Panc1 (cell line): Measurements from ENCODE around the gene DCST2. TPM values are rescaled to one million over a fixed set of nuclear protein-coding genes. Genes with fewer than 3 reads are reported as not detected.

Experiments
- ATAC-seq: fragments of 200-7000 bp; cut with Tn5 transposase; 2 replicates; pipeline ENCODE4 v1.9.1; 2020; ENCODE audit warnings: mild to moderate bottlenecking, moderate library complexity
- BruUV-seq: library from RNA; stranded (reverse); fragments of 400-500 nt; replicated peaks from 2 replicates; lab custom pipeline; 2021; lab: Mats Ljungman, UMichigan
- CTCF ChIA-PET: fragments of 300-600 bp; sonication (Branson Sonifier 250); formaldehyde crosslinking; loops from one replicate; lab custom pipeline; 2022; ENCODE audit warnings: antibody characterized with exemption; lab: Charles Lee
- POLR2A ChIA-PET: fragments of 300-600 bp; sonication (Branson Sonifier 250); formaldehyde crosslinking; loops from one replicate; lab custom pipeline; 2022; ENCODE audit warnings: antibody characterized with exemption; lab: Charles Lee
- DNase-seq: peaks from one replicate; pipeline ENCODE4 v3.0.0-alpha.2; 2010; ENCODE audit warnings: low read depth, low spot score
- H3K27ac ChIP-seq: 2 replicates; pipeline ENCODE4 v1.5.1; 2011; ENCODE audit warnings: mild to moderate bottlenecking, low read length, inconsistent platforms
- H3K27me3 ChIP-seq: fragments of 200-500 bp; sonication (Bioruptor generic); 2 replicates; pipeline ENCODE4 v1.6.0; 2014; ENCODE audit warnings: low read length, inconsistent platforms; ENCODE audit not compliant: control insufficient read depth, insufficient read depth
- H3K36me3 ChIP-seq: fragments of 200-500 bp; sonication (Bioruptor generic); 2 replicates; pipeline ENCODE4 v1.5.1; 2014; ENCODE audit warnings: inconsistent platforms, mild to moderate bottlenecking, low read length, moderate library complexity; ENCODE audit not compliant: control insufficient read depth, insufficient read depth
- H3K4me1 ChIP-seq: 2 replicates; pipeline ENCODE4 v1.5.1; 2011; ENCODE audit warnings: inconsistent platforms, mild to moderate bottlenecking, low read length, moderate library complexity; ENCODE audit not compliant: control insufficient read depth, insufficient read depth
- H3K4me3 ChIP-seq, 2 experiments: 2 replicates each; pipeline ENCODE4 v1.5.1; 2011 to 2012; ENCODE audit warnings: low read depth in 2 of 2, low read length in 2 of 2, mild to moderate bottlenecking in 2 of 2, inconsistent platforms in 1 of 2, moderate library complexity in 1 of 2
- H3K9me3 ChIP-seq: fragments of 200-500 bp; sonication (Bioruptor generic); 2 replicates; pipeline ENCODE4 v1.5.1; 2014; ENCODE audit warnings: low read depth, mild to moderate bottlenecking, inconsistent platforms, low read length, moderate library complexity; ENCODE audit not compliant: control insufficient read depth, insufficient read depth
- CTCF ChIP-seq: fragments of 450-650 bp; IDR thresholded peaks from 2 replicates; pipeline ENCODE4 v1.5.1; 2017; ENCODE audit warnings: mild to moderate bottlenecking
- POLR2AphosphoS5 ChIP-seq: IDR thresholded peaks from 2 replicates; pipeline ENCODE4 v1.6.1; 2012; ENCODE audit warnings: mild to moderate bottlenecking, low read depth, low read length, moderate library complexity
- REST ChIP-seq, 2 experiments: IDR thresholded peaks; 2 replicates each; pipeline ENCODE4 v1.6.1; 2011 to 2012; ENCODE audit warnings: low read depth in 2 of 2, control low read depth in 1 of 2, low read length in 1 of 2, mild to moderate bottlenecking in 1 of 2, moderate library complexity in 1 of 2; ENCODE audit not compliant: insufficient read depth in 1 of 2
- SIN3A ChIP-seq: IDR thresholded peaks from 2 replicates; pipeline ENCODE4 v1.6.1; 2012; ENCODE audit warnings: low read depth, mild to moderate bottlenecking, low read length, moderate library complexity, borderline replicate concordance; ENCODE audit not compliant: insufficient read depth
- TCF7L2 ChIP-seq: IDR thresholded peaks from 2 replicates; pipeline ENCODE4 v1.6.1; 2011; ENCODE audit warnings: mild to moderate bottlenecking, low read depth, low read length, inconsistent platforms
- in situ Hi-C: cut with HindIII; loops from 2 replicates; pipeline ENCODE4 v1.10.0; 2016; ENCODE audit warnings: low sequenced_read_pairs, low pct_unique_long_range_greater_than_20kb
- intact Hi-C: fragments of 100-400 bp; cut with micrococcal nuclease; formaldehyde crosslinking; loops from one replicate; pipeline ENCODE4 v1.10.0; 2022; ENCODE audit not compliant: unreplicated experiment
- total RNA-seq: library from RNA; stranded (reverse); gene quantifications from one replicate; pipeline ENCODE4 v1.2.1, GENCODE V29; 2021; ENCODE audit not compliant: unreplicated experiment

The DCST2 gene
- total RNA-seq, 1 experiment from 2014 or later, result 0.13 TPM

GRCh38 chr1:155073377-155074242, 40.0 kb upstream of the DCST2 start:
- Histone ChIP-seq H3K9me3 (no peaks in the 10 kb centered on the region), H3K27me3 (no peaks in the 10 kb centered on the region), H3K36me3 (no peaks in the 10 kb centered on the region), H3K4me3 (no peak overlapping the region), H3K4me1 (peaks cover 14% of the 10 kb centered on the region), H3K27ac (no peak overlapping the region)
- ChIA-PET POLR2A (interaction anchor here (0.8 kb wide), 1 partner anchor 177 kb away, joined by 3 read pairs; no protein-coding TSS in a partner anchor), CTCF (interaction anchor here (0.6 to 1.1 kb wide), 2 partner anchors 11 to 36 kb away, joined by 3 to 7 read pairs; no protein-coding TSS in a partner anchor)
- TF ChIP-seq SIN3A, result no peak
- no peak for TF ChIP-seq CTCF
- TF ChIP-seq POLR2AphosphoS5, result no peak
- no peak for TF ChIP-seq TCF7L2
- TF ChIP-seq REST (IDR thresholded peaks at IDR 0.05; ENCODE audit: insufficient read depth in 1 of 2, low read depth in 2 of 2, low read length in 1 of 2), result no peak
- intact Hi-C loops (no loop called here), in situ Hi-C loops (no loop called here)
- ATAC-seq, result no peak
- BruUV-seq, result no TSS peak
- no peak for DNase-seq

GRCh38 chr1:155072531-155073289, 39.1 kb upstream of the DCST2 start:
- no peaks in the 10 kb centered on the region for H3K27me3 ChIP-seq
- no peaks in the 10 kb centered on the region for H3K9me3 ChIP-seq
- DNase-seq (no peak), ATAC-seq (no peak)
- in situ Hi-C loops, result no loop called here
- H3K4me1 ChIP-seq, result peaks cover 14% of the 10 kb centered on the region
- H3K4me3 ChIP-seq, result no peak overlapping the region
- H3K36me3 ChIP-seq, result no peaks in the 10 kb centered on the region
- CTCF ChIA-PET, result interaction anchor here (1.1 kb wide), 1 partner anchor 12 kb away, joined by 3 read pairs; no protein-coding TSS in a partner anchor
- TF ChIP-seq SIN3A (no peak), CTCF (no peak), POLR2AphosphoS5 (no peak), TCF7L2 (no peak), REST (IDR thresholded peaks at IDR 0.05; ENCODE audit: insufficient read depth in 1 of 2, low read depth in 2 of 2, low read length in 1 of 2) (no peak)
- H3K27ac ChIP-seq, result no peak overlapping the region
- intact Hi-C loops, result no loop called here
- BruUV-seq, result no TSS peak
- POLR2A ChIA-PET, result interaction anchor here (0.8 kb wide), 1 partner anchor 178 kb away, joined by 3 read pairs; no protein-coding TSS in a partner anchor
